HG03139 (cell line): Measurements from ENCODE around the gene CLDND2.
A peak's percentile ranks its signal among the peaks of the same experiment; 100 is the strongest.

Experiments used
- ATAC-seq: cut with Tn5 transposase; IDR thresholded peaks from one replicate; pipeline ENCODE4 v1.9.1; 2021; ENCODE audit not compliant: unreplicated experiment

CLDND2 gene

GRCh38 chr19:51386882-51387520, 18.2 kb upstream of the CLDND2 start:
- no peak for ATAC-seq

GRCh38 chr19:51382004-51382403, 13.2 kb upstream of the CLDND2 start:
- ATAC-seq: no peak

GRCh38 chr19:51380379-51380778, 11.6 kb upstream of the CLDND2 start:
- no peak for ATAC-seq

- ATAC-seq: no peak
These were observed 8.6 kb upstream of the CLDND2 start for GRCh38 chr19:51377422-51377821.

GRCh38 chr19:51375504-51376221, 6.9 kb upstream of the CLDND2 start:
- ATAC-seq: no peak

- peak; percentile 36 for ATAC-seq
These were observed 4.1 kb upstream of the CLDND2 start, which contains the start of gene NKG7 for GRCh38 chr19:51372649-51373504. Gene NKG7, minus strand, starts transcription at chr19:51372654. Its CDS starts 119 bp downstream, at chr19:51372535.

GRCh38 chr19:51372021-51372648, 3.3 kb upstream of the CLDND2 start:
- no peak for ATAC-seq

- no peak for ATAC-seq
These were observed 2.4 kb upstream of the CLDND2 start for GRCh38 chr19:51371186-51371690.

- ATAC-seq: no peak
These were observed 1.4 kb upstream of the CLDND2 start for GRCh38 chr19:51370230-51370629.

- ATAC-seq: peak; percentile 60
These were observed 1.0 kb downstream of the CLDND2 start for GRCh38 chr19:51367565-51368365.

GRCh38 chr19:51367255-51367564, 1.6 kb downstream of the CLDND2 start:
- no peak for ATAC-seq

- ATAC-seq: no peak
These were observed 2.2 kb downstream of the CLDND2 start for GRCh38 chr19:51366389-51367254.

- no peak for ATAC-seq
These were observed 2.8 kb downstream of the CLDND2 start, which contains the start of gene ETFB for GRCh38 chr19:51365965-51366388. Gene ETFB, minus strand, starts transcription at chr19:51366388. Its CDS starts 62 bp downstream, at chr19:51366326.

- ATAC-seq: no peak
These were observed 3.4 kb downstream of the CLDND2 start for GRCh38 chr19:51365211-51365964.

GRCh38 chr19:51364200-51365106, 4.3 kb downstream of the CLDND2 start:
- no peak for ATAC-seq

- ATAC-seq: no peak
These were observed 7.6 kb downstream of the CLDND2 start for GRCh38 chr19:51361239-51361638.

- ATAC-seq: no peak
These were observed 9.5 kb downstream of the CLDND2 start for GRCh38 chr19:51359294-51359693.
